Gastroesophageal sphincter (tissue), 3 donors: ENCODE measurements around the gene FRMPD4.

ENCODE experiments used
- CTCF ChIP-seq, 4 experiments: fragments of 200-600 bp in 2 of 4; fragments of 450-650 bp in 2 of 4; sonication (generic) in 1 of 4; IDR thresholded peaks; one replicate each; pipeline ENCODE4 v1.5.1; 2017 to 2019; ENCODE audit warnings: antibody characterized with exemption in 4 of 4, mild to moderate bottlenecking in 2 of 4, moderate library complexity in 2 of 4
- EP300 ChIP-seq: sonication (generic); formaldehyde crosslinking; IDR thresholded peaks from one replicate; pipeline ENCODE4 v1.6.1; 2017; ENCODE audit warnings: antibody characterized with exemption, mild to moderate bottlenecking
- POLR2A ChIP-seq, 2 donors: fragments of 450-650 bp; IDR thresholded peaks; one replicate each; pipeline ENCODE4 v1.6.1; 2017; ENCODE audit warnings: antibody characterized with exemption in 2 of 2, mild to moderate bottlenecking in 2 of 2, moderate library complexity in 1 of 2
- POLR2AphosphoS5 ChIP-seq: sonication (generic); formaldehyde crosslinking; IDR thresholded peaks from one replicate; pipeline ENCODE4 v1.6.1; 2017; ENCODE audit warnings: antibody characterized with exemption

DNA sequence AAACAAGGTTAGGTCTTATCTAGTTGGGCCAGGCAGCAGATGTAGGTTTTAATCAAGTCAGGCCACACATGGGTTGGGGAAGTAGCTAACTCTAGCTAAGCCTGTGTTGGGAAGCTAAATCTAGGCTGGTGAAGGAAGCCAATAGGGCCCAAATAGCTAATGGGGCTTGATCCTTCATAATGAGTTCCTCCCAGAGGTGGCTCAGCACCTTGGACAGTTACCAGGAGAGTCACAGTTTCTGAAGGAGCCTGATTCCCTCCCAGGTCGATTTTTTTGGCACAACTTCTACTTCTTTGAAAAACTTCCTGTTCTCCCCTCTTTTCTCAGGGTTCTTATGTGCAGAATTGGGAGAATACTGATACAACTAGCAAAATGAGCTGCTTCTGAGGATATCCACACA is 410.5 kb downstream of the FRMPD4 start:
- TF ChIP-seq POLR2AphosphoS5 (no peak), POLR2A (IDR thresholded peaks at IDR 0.05) (no peak), CTCF (IDR thresholded peaks at IDR 0.05) (no peak), EP300 (no peak)
